ENCODE results near the gene ASIC4. TPM values are rescaled to one million over a fixed set of nuclear protein-coding genes. Genes with fewer than 3 reads are reported as not detected.

Gene ASIC4
- polyA plus RNA-seq, 4 donors = 0.10 to 0.33 (median 0.17) TPM

GRCh38 chr2:219480004-219480403 lies 34.3 kb upstream of the ASIC4 start:
- DNase-seq (ENCODE audit: low read depth in 4 of 4, low spot score in 2 of 4) = no peak

GRCh38 chr2:219482674-219483405 lies 31.4 kb upstream of the ASIC4 start:
- DNase-seq (ENCODE audit: low read depth in 4 of 4, low spot score in 2 of 4) = no peak

GRCh38 chr2:219483451-219484342 lies 30.6 kb upstream of the ASIC4 start:
- DNase-seq (ENCODE audit: low read depth in 4 of 4, low spot score in 2 of 4) = no peak

- DNase-seq (ENCODE audit: low read depth in 4 of 4, low spot score in 2 of 4) = no peak
Observed at GRCh38 chr2:219484343-219485200, 29.7 kb upstream of the ASIC4 start.

- DNase-seq (ENCODE audit: low read depth in 4 of 4, low spot score in 2 of 4) = no peak
Observed at GRCh38 chr2:219485201-219485580, 29.1 kb upstream of the ASIC4 start.

GRCh38 chr2:219486380-219486959 lies 27.8 kb upstream of the ASIC4 start:
- DNase-seq (ENCODE audit: low read depth in 4 of 4, low spot score in 2 of 4) = no peak

GRCh38 chr2:219488149-219488843 lies 26.0 kb upstream of the ASIC4 start:
- DNase-seq (ENCODE audit: low read depth in 4 of 4, low spot score in 2 of 4) = no peak

GRCh38 chr2:219488844-219489194 lies 25.5 kb upstream of the ASIC4 start:
- no peak for DNase-seq (ENCODE audit: low read depth in 4 of 4, low spot score in 2 of 4)

GRCh38 chr2:219489315-219489714 lies 25.0 kb upstream of the ASIC4 start:
- no peak for DNase-seq (ENCODE audit: low read depth in 4 of 4, low spot score in 2 of 4)

- no peak for DNase-seq (ENCODE audit: low read depth in 4 of 4, low spot score in 2 of 4)
Observed at GRCh38 chr2:219490186-219490585, 24.1 kb upstream of the ASIC4 start.

GRCh38 chr2:219490600-219491130 lies 23.6 kb upstream of the ASIC4 start:
- DNase-seq (ENCODE audit: low read depth in 4 of 4, low spot score in 2 of 4) = no peak

- DNase-seq (ENCODE audit: low read depth in 4 of 4, low spot score in 2 of 4) = no peak
Observed at GRCh38 chr2:219491278-219491963, 22.9 kb upstream of the ASIC4 start.

GRCh38 chr2:219492575-219492974 lies 21.7 kb upstream of the ASIC4 start:
- no peak for DNase-seq (ENCODE audit: low read depth in 4 of 4, low spot score in 2 of 4)

- DNase-seq (ENCODE audit: low read depth in 4 of 4, low spot score in 2 of 4) = no peak
Observed at GRCh38 chr2:219493086-219493485, 21.2 kb upstream of the ASIC4 start.

- no peak for DNase-seq (ENCODE audit: low read depth in 4 of 4, low spot score in 2 of 4)
Observed at GRCh38 chr2:219494952-219495530, 19.2 kb upstream of the ASIC4 start.

GRCh38 chr2:219495531-219496122 lies 18.7 kb upstream of the ASIC4 start:
- DNase-seq (ENCODE audit: low read depth in 4 of 4, low spot score in 2 of 4) = no peak

- no peak for DNase-seq (ENCODE audit: low read depth in 4 of 4, low spot score in 2 of 4)
Observed at GRCh38 chr2:219496247-219496824, 17.9 kb upstream of the ASIC4 start.

GRCh38 chr2:219496825-219497494 lies 17.3 kb upstream of the ASIC4 start:
- no peak for DNase-seq (ENCODE audit: low read depth in 4 of 4, low spot score in 2 of 4)

Data from left renal cortex interstitium (tissue), 4 donors.